ENCODE results near the gene DNAJC1. TPM values are rescaled to one million over a fixed set of nuclear protein-coding genes. Genes with fewer than 3 reads are reported as not detected.

DNAJC1 gene
- total and polyA plus RNA-seq, 10 of the 15 experiments (the other 5 are each of a cell fraction or from before 2014, with no cell fraction given): 2.5 to 39.3 (median 20.4) TPM

DNA sequence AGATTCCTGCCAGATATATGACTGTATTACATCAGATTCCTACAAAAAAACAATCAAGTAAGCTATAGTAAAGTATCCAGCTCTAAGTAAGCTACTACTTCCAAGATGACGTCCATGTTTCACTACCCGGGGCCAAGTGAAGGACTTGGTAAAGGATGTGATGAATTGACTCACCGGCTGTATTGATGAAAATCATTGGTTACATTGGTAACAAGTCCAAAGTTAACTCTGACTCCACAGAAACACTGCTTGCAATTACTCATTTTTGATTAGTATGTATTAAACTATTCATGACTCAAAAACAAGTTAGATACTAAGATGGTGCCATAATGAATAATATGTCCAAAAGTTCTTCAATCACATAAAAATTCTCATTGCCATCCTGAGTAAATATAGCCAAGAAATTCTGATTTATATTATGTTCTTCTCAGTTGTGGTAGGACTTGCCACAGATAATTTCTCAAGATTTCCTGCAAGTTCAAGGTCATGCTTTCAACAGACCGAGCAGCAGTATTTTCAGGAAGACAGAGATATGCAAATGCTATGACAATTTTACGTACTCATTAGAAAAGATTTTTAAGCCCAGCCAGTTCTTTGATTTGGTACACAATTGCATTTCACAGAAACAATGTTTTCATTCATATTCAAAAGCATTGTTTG, 12.6 kb upstream of the DNAJC1 start (continued):
- TF ChIP-seq SKIL (IDR thresholded peaks at IDR 0.05; ENCODE audit: low read depth, poor library complexity, severe bottlenecking) (no peak), RAD21 (IDR thresholded peaks at IDR 0.05; ENCODE audit: insufficient read depth, low read depth, low read length) (no peak), BACH1 (IDR thresholded peaks at IDR 0.05; ENCODE audit: borderline replicate concordance) (no peak), HCFC1 (IDR thresholded peaks at IDR 0.05; ENCODE audit: low read length) (no peak), ETV6 (conservative IDR thresholded peaks at IDR 0.05 in 1 of 2, IDR thresholded peaks at IDR 0.05 in 1 of 2; ENCODE audit: borderline replicate concordance in 1 of 2, low read depth in 1 of 2) (no peak), DPF2 (IDR thresholded peaks at IDR 0.05) (no peak), BRCA1 (IDR thresholded peaks at IDR 0.05; ENCODE audit: low read depth, low read length) (no peak), CREB1 (IDR thresholded peaks at IDR 0.05; ENCODE audit: low read depth) (no peak)
- TF ChIP-seq, protein P1, sequence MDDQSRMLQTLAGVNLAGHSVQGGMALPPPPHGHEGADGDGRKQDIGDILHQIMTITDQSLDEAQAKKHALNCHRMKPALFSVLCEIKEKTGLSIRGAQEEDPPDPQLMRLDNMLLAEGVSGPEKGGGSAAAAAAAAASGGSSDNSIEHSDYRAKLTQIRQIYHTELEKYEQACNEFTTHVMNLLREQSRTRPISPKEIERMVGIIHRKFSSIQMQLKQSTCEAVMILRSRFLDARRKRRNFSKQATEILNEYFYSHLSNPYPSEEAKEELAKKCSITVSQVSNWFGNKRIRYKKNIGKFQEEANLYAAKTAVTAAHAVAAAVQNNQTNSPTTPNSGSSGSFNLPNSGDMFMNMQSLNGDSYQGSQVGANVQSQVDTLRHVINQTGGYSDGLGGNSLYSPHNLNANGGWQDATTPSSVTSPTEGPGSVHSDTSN (IDR thresholded peaks at IDR 0.05; ENCODE audit: insufficient replicate concordance, low read depth, low read length): no peak

Data from GM12878 (cell line).